Gastroesophageal sphincter (tissue), 4 donors: ENCODE results near the gene EIF4A3. TPM values are rescaled to one million over a fixed set of nuclear protein-coding genes. Genes with fewer than 3 reads are reported as not detected.

Experiments used
- ATAC-seq: fragments of 150-250 bp; one replicate; pipeline ENCODE4 v1.9.1; 2016; ENCODE audit warnings: mild to moderate bottlenecking, moderate library complexity
- H3K27ac ChIP-seq, 4 donors: fragments of 200-600 bp; sonication (generic) in 3 of 4; 1 replicate in 3 of 4; 2 replicates in 1 of 4; pipeline ENCODE4 v1.5.1; 2016 to 2019
- H3K27me3 ChIP-seq: fragments of 200-600 bp; sonication (generic); one replicate; pipeline ENCODE4 v1.5.1; 2019
- H3K36me3 ChIP-seq, 2 donors: fragments of 200-600 bp; sonication (generic); one replicate each; pipeline ENCODE4 v1.5.1; 2019; ENCODE audit warnings: control low read depth in 1 of 2
- H3K4me1 ChIP-seq, 3 donors: fragments of 200-600 bp; sonication (generic); 1 replicate in 2 of 3; 2 replicates in 1 of 3; pipeline ENCODE4 v1.5.1; 2016 to 2019; ENCODE audit warnings: control low read depth in 2 of 3
- H3K4me3 ChIP-seq, 2 donors: fragments of 200-600 bp; sonication (generic); one replicate each; pipeline ENCODE4 v1.5.1; 2019; ENCODE audit warnings: mild to moderate bottlenecking in 1 of 2, moderate library complexity in 1 of 2
- H3K9me3 ChIP-seq, 3 donors: fragments of 200-600 bp; sonication (generic); one replicate each; pipeline ENCODE4 v1.5.1; 2017 to 2019; ENCODE audit warnings: control low read depth in 2 of 3
- EP300 ChIP-seq: sonication (generic); formaldehyde crosslinking; IDR thresholded peaks from one replicate; pipeline ENCODE4 v1.6.1; 2017; ENCODE audit warnings: antibody characterized with exemption, mild to moderate bottlenecking
- POLR2A ChIP-seq, 2 donors: fragments of 450-650 bp; IDR thresholded peaks; one replicate each; pipeline ENCODE4 v1.6.1; 2017; ENCODE audit warnings: antibody characterized with exemption in 2 of 2, mild to moderate bottlenecking in 2 of 2, moderate library complexity in 1 of 2
- POLR2AphosphoS5 ChIP-seq: sonication (generic); formaldehyde crosslinking; IDR thresholded peaks from one replicate; pipeline ENCODE4 v1.6.1; 2017; ENCODE audit warnings: antibody characterized with exemption
- WGBS, 2 donors: methylation state at CpG; one replicate each; pipeline ENCODE4 v1.1.5; 2018; ENCODE audit warnings: low coverage in 1 of 2; 5-methylcytosine and 5-hydroxymethylcytosine counted together
- total RNA-seq, 4 donors: library from RNA; depleted of rRNA; stranded (reverse); fragments of >200 nt; gene quantifications; one replicate each; pipeline ENCODE4 v1.1.0, GENCODE V29; 2016
- TF ChIP-seq, protein P1 (sequence below), 4 experiments: fragments of 200-600 bp in 2 of 4; fragments of 450-650 bp in 2 of 4; sonication (generic) in 1 of 4; IDR thresholded peaks; one replicate each; pipeline ENCODE4 v1.5.1; 2017 to 2019; ENCODE audit warnings: antibody characterized with exemption in 4 of 4, mild to moderate bottlenecking in 2 of 4, moderate library complexity in 2 of 4

Gene EIF4A3
- total RNA-seq, 4 donors from 2014 or later, result 37.9 to 61.6 (median 49.0) TPM

DNA sequence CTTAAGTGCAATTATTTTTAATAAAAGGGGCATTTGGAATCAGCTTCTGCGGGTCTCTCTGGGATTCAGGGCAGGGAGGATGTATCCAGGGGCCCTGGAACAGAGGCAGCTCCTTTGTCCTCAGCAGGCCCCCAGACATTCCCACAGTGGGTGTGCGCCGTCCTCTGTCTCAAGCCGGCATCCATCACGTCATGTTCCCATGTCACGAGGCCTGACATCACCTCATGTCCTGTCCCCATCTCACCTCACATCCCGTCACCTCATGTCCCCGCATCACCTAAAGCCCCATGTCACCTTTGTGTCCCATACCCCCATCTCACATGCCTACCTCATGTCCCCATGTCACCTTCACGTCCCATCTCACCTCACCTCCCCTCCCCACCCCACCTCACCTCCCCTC, 27.1 kb downstream of the EIF4A3 start:
- Histone ChIP-seq H3K27me3 (peaks cover 16% of the 10 kb centered on the region), H3K27ac (no peak overlapping the region), H3K4me1 (no peaks in the 10 kb centered on the region), H3K9me3 (no peaks in the 10 kb centered on the region), H3K36me3 (peaks cover 0 to 31% of the 10 kb centered on the region in 2 donors), H3K4me3 (no peak overlapping the region)
- 90% methylated on average over 7 of the region's 9 CpGs; no CpG with 5 or more reads in 1 of the 2 donors for WGBS, 2 donors
- ATAC-seq, result peak; percentile 33
- TF ChIP-seq POLR2A (IDR thresholded peaks at IDR 0.05) (no peak), EP300 (no peak), POLR2AphosphoS5 (no peak)
- TF ChIP-seq, protein P1, sequence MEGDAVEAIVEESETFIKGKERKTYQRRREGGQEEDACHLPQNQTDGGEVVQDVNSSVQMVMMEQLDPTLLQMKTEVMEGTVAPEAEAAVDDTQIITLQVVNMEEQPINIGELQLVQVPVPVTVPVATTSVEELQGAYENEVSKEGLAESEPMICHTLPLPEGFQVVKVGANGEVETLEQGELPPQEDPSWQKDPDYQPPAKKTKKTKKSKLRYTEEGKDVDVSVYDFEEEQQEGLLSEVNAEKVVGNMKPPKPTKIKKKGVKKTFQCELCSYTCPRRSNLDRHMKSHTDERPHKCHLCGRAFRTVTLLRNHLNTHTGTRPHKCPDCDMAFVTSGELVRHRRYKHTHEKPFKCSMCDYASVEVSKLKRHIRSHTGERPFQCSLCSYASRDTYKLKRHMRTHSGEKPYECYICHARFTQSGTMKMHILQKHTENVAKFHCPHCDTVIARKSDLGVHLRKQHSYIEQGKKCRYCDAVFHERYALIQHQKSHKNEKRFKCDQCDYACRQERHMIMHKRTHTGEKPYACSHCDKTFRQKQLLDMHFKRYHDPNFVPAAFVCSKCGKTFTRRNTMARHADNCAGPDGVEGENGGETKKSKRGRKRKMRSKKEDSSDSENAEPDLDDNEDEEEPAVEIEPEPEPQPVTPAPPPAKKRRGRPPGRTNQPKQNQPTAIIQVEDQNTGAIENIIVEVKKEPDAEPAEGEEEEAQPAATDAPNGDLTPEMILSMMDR (IDR thresholded peaks at IDR 0.05), result no peak

- H3K27ac ChIP-seq, result no peak overlapping the region
- TF ChIP-seq POLR2AphosphoS5, result no peak
- no peak overlapping the region for H3K4me3 ChIP-seq
- no peaks in the 10 kb centered on the region for H3K9me3 ChIP-seq
- ATAC-seq, result no peak
- WGBS, 2 donors, result 100% methylated on average over 1 of the region's 24 CpGs; no CpG with 5 or more reads in 1 of the 2 donors
- peaks cover 11% of the 10 kb centered on the region for H3K27me3 ChIP-seq
- no peaks in the 10 kb centered on the region for H3K4me1 ChIP-seq
- H3K36me3 ChIP-seq, result peaks cover 0 to 31% of the 10 kb centered on the region in 2 donors
These were observed 27.6 kb downstream of the EIF4A3 start for GRCh38 chr17:80119271-80119791.

- Histone ChIP-seq H3K27me3 (peaks cover 5% of the 10 kb centered on the region), H3K36me3 (peaks cover 0 to 31% of the 10 kb centered on the region in 2 donors), H3K9me3 (no peaks in the 10 kb centered on the region), H3K4me3 (no peak overlapping the region), H3K27ac (no peak overlapping the region), H3K4me1 (no peaks in the 10 kb centered on the region)
- 80 to 87% methylated on average over 1 to 7 of the region's 35 CpGs for WGBS, 2 donors
- ATAC-seq, result no peak
- no peak for TF ChIP-seq POLR2AphosphoS5
- TF ChIP-seq EP300, result no peak
- TF ChIP-seq, protein P1 (IDR thresholded peaks at IDR 0.05), result no peak
- TF ChIP-seq POLR2A (IDR thresholded peaks at IDR 0.05), result no peak
These were observed 28.2 kb downstream of the EIF4A3 start for GRCh38 chr17:80118601-80119270.

GRCh38 chr17:80117491-80118401, 29.2 kb downstream of the EIF4A3 start:
- no peak for ATAC-seq
- WGBS, 2 donors, result 100% methylated on average over 1 of the region's 31 CpGs; no CpG with 5 or more reads in 1 of the 2 donors
- Histone ChIP-seq H3K27me3 (no peaks in the 10 kb centered on the region), H3K27ac (no peak overlapping the region), H3K4me3 (no peak overlapping the region), H3K9me3 (no peaks in the 10 kb centered on the region), H3K4me1 (no peaks in the 10 kb centered on the region), H3K36me3 (peaks cover 0 to 39% of the 10 kb centered on the region in 2 donors)
- TF ChIP-seq POLR2AphosphoS5 (no peak), POLR2A (IDR thresholded peaks at IDR 0.05) (no peak), EP300 (no peak)
- TF ChIP-seq, protein P1 (IDR thresholded peaks at IDR 0.05), result no peak

DNA sequence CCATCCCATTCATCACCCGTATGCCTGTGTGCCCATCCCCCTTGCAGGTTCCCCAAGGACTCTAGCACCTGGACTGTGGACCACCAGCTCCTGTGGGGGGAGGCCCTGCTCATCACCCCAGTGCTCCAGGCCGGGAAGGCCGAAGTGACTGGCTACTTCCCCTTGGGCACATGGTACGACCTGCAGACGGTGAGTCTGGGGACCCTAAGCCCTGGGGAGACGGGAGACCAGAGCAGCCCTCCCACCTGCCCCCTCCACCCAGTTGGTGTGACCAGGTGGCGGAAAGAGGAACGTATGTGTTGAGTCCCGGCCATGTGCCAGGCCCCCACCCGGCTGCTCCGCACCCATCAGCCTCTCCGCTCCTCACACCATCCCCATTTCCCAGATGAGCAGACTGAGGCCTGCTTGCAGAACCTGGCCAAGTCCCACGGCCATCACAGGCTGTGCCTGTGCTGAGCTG, 30.0 kb downstream of the EIF4A3 start:
- Histone ChIP-seq H3K27ac (no peak overlapping the region), H3K9me3 (no peaks in the 10 kb centered on the region), H3K4me1 (no peaks in the 10 kb centered on the region), H3K27me3 (no peaks in the 10 kb centered on the region), H3K36me3 (peaks cover 0 to 47% of the 10 kb centered on the region in 2 donors), H3K4me3 (no peak overlapping the region)
- TF ChIP-seq POLR2AphosphoS5, result no peak
- TF ChIP-seq EP300, result no peak
- no peak for TF ChIP-seq POLR2A (IDR thresholded peaks at IDR 0.05)
- TF ChIP-seq, protein P1 (IDR thresholded peaks at IDR 0.05), result no peak
- no peak for ATAC-seq
- WGBS, 2 donors, result 80% methylated on average over 2 of the region's 13 CpGs; no CpG with 5 or more reads in 1 of the 2 donors
